IPS-20b (cell line): Measurements from ENCODE around the gene CXorf58.

Source experiments
- H3K27ac ChIP-seq: one replicate; pipeline ENCODE4 v1.5.1; 2013; ENCODE audit warnings: low read length
- H3K27me3 ChIP-seq: 2 replicates; pipeline ENCODE4 v1.6.1; 2013; ENCODE audit warnings: mild to moderate bottlenecking, low read length, inconsistent platforms; ENCODE audit not compliant: insufficient read depth
- H3K36me3 ChIP-seq: 2 replicates; pipeline ENCODE4 v1.6.1; 2013; ENCODE audit warnings: low read depth, mild to moderate bottlenecking, inconsistent platforms, low read length, moderate library complexity; ENCODE audit not compliant: insufficient read depth
- H3K4me1 ChIP-seq: 2 replicates; pipeline ENCODE4 v1.6.1; 2013; ENCODE audit warnings: mild to moderate bottlenecking, control low read depth, inconsistent platforms, low read length, moderate library complexity; ENCODE audit not compliant: insufficient read depth
- H3K4me3 ChIP-seq: 2 replicates; pipeline ENCODE4 v1.5.1; 2013; ENCODE audit warnings: mild to moderate bottlenecking, low read length, inconsistent platforms
- H3K9ac ChIP-seq: 2 replicates; pipeline ENCODE4 v1.6.1; 2013; ENCODE audit warnings: low read depth, mild to moderate bottlenecking, inconsistent platforms, low read length, moderate library complexity
- H3K9me3 ChIP-seq: 2 replicates; pipeline ENCODE4 v1.6.1; 2013; ENCODE audit warnings: mild to moderate bottlenecking, low read depth, low read length, inconsistent platforms; ENCODE audit not compliant: insufficient read depth

Gene CXorf58

DNA sequence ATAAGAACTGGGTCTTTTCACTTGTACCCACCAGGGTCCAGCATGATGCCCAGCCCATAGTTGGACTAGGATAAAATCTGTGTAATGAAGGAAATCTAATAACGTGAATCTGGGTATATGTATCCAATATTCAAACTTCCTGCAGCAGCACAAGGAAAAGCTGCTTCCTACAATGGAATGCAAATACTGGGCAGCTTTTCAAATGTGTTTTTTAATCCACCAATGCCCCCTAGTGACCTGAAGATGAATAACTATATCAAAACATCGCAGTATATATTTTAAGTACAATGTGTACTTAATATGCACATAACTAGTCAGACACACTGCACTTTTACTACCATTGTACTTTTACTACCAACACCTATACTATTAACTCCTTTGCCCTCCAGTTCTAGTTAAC is 5.4 kb upstream of the CXorf58 start:
- H3K27me3 ChIP-seq, result no peaks in the 10 kb centered on the region
- H3K4me1 ChIP-seq, result peaks cover 15% of the 10 kb centered on the region; the same call in 1 of the 2 replicates
- no peak overlapping the region for H3K9ac ChIP-seq
- no peaks in the 10 kb centered on the region for H3K9me3 ChIP-seq
- H3K36me3 ChIP-seq, result no peaks in the 10 kb centered on the region
- H3K4me3 ChIP-seq, result no peak overlapping the region
- no peak overlapping the region for H3K27ac ChIP-seq

DNA sequence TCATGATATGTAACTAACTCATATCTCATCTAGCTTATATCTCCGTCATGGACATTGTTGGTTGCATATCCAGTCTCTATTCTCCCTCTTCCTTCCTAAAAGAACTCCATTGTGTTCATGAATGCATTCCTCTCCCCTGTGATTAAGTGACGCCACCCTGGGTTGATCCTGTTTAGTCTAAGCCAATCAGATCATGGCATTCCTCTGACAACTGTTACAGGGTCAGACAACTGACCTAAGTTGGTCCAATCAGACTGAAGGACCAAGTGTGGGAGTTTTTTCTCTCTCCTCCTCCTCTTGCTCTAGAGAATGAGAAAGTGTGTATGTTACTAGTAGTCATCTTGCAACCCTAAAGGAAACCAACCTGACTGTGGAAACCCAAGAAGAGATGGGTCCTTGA is 3.7 kb upstream of the CXorf58 start:
- H3K9me3 ChIP-seq, result no peaks in the 10 kb centered on the region
- no peak overlapping the region for H3K9ac ChIP-seq
- no peaks in the 10 kb centered on the region for H3K27me3 ChIP-seq
- H3K27ac ChIP-seq, result no peak overlapping the region
- no peak overlapping the region for H3K4me3 ChIP-seq
- peaks cover 14% of the 10 kb centered on the region; the same call in 1 of the 2 replicates for H3K4me1 ChIP-seq
- no peaks in the 10 kb centered on the region for H3K36me3 ChIP-seq

DNA sequence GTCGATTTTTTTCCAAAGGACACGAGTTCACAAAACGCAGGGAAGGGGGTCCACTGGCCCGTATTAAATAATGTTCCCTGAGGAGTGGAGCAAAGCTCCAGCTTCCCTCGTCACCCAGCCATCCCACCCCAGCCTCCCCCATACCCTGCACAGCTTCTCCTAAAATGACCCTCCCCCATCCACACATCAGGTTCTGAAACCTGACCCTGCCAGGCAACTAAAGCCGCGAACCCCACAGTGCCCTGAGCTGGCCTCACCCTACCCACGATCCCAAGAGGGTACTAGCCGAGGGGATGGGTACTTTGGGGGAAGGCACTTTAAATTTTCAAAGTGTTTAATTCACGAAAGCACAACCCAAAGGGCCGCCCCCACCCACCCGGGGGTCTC is 702 bp upstream of the CXorf58 start:
- H3K9me3 ChIP-seq, result no peaks in the 10 kb centered on the region
- no peaks in the 10 kb centered on the region for H3K27me3 ChIP-seq
- H3K4me1 ChIP-seq, result peaks cover 1% of the 10 kb centered on the region; the same call in 1 of the 2 replicates
- peak overlapping the region; percentile 83 for H3K27ac ChIP-seq
- H3K4me3 ChIP-seq, result peak overlapping the region; percentile 77
- H3K9ac ChIP-seq, result peak overlapping the region; percentile 84
- no peaks in the 10 kb centered on the region for H3K36me3 ChIP-seq

DNA sequence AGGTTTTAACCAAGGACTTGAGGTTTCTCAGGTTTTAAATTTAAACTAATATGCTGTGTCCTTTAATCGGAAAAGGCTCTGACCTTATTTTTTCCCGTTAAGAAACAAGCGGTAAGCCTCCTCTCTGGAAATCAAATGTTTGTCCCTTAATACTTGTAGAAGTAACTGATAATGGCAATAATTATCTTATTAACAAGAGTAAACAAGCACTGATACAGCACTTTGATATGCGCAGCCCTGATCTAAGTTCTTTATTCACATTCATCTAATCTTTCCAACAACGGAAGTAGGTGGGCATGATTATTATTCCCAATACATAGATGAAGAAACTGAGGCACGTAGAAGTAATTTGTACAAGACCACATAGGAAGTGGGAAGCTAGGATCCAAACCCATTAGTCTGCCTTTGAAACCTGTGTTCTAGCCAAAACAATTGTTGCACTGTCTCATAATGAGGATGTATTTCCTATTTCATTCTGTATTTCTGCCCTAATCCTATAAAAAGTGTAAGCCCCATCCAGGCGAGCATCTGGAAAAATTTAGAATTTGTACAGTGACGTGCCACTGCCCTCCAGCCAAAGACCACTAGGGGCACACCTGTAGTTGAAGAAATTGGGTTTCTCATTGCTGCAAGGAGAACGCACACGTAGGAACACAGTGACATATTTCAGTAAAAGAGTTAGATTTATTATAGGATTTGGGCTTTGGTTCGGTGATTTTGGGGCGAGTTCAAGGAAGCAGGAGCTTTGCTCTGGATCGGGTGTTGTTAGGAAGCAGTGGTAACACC is 606 bp downstream of the CXorf58 start:
- Histone ChIP-seq H3K36me3 (no peaks in the 10 kb centered on the region), H3K9me3 (no peaks in the 10 kb centered on the region), H3K27me3 (no peaks in the 10 kb centered on the region), H3K4me1 (no peaks in the 10 kb centered on the region), H3K4me3 (peak overlapping the region; percentile 55), H3K9ac (peak overlapping the region; percentile 66), H3K27ac (no peak overlapping the region)

- no peaks in the 10 kb centered on the region for H3K4me1 ChIP-seq
- no peaks in the 10 kb centered on the region for H3K9me3 ChIP-seq
- no peaks in the 10 kb centered on the region for H3K27me3 ChIP-seq
- no peak overlapping the region for H3K27ac ChIP-seq
- H3K36me3 ChIP-seq, result no peaks in the 10 kb centered on the region
- no peak overlapping the region for H3K9ac ChIP-seq
- H3K4me3 ChIP-seq, result no peak overlapping the region
These were observed 3.5 kb downstream of the CXorf58 start for GRCh38 chrX:23911126-23911835.

GRCh38 chrX:23919148-23919547 is 11.3 kb downstream of the CXorf58 start:
- Histone ChIP-seq H3K36me3 (no peaks in the 10 kb centered on the region), H3K27ac (no peak overlapping the region), H3K27me3 (no peaks in the 10 kb centered on the region)

DNA sequence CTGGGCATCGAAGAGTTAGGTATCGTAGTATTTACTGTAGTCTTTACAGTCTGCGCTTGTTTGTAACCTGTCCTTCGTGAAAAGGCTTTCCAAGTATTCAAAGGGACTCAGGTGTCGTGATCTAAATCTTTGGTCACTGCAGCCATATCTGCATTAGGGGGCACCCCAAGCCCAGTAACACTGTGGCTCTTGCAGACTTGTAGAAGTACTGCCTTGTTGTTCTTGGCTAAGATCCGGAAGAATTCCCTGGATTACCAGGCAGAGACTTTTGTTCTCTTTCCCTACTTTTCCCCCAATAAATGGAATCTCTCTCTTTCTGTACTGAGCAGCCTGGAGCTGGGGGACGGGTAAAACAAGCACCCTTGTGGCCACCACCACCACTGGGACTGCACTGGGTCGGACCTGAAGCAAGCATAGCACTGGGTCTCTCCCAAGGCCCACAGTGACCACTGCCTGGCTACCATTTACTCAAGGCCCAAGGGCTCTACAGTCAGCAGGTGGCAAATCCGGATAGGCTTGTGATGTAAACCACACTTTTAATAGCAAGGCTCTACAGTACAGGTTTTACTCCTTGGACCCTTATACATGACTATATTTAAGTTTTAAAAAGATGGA is 12.0 kb downstream of the CXorf58 start:
- Histone ChIP-seq H3K36me3 (no peaks in the 10 kb centered on the region), H3K9me3 (no peaks in the 10 kb centered on the region), H3K9ac (no peak overlapping the region), H3K4me3 (no peak overlapping the region), H3K4me1 (no peaks in the 10 kb centered on the region), H3K27ac (no peak overlapping the region), H3K27me3 (no peaks in the 10 kb centered on the region)

More at GRCh38 chrX:23919148-23919547, 11.3 kb downstream of the CXorf58 start:
- no peaks in the 10 kb centered on the region for H3K4me1 ChIP-seq
- H3K4me3 ChIP-seq, result no peak overlapping the region
- no peaks in the 10 kb centered on the region for H3K9me3 ChIP-seq
- no peak overlapping the region for H3K9ac ChIP-seq

GRCh38 chrX:23926015-23926414 is 18.2 kb downstream of the CXorf58 start:
- Histone ChIP-seq H3K4me1 (no peaks in the 10 kb centered on the region), H3K27me3 (no peaks in the 10 kb centered on the region), H3K36me3 (no peaks in the 10 kb centered on the region), H3K4me3 (no peak overlapping the region), H3K9ac (no peak overlapping the region), H3K27ac (no peak overlapping the region), H3K9me3 (no peaks in the 10 kb centered on the region)

- no peaks in the 10 kb centered on the region for H3K4me1 ChIP-seq
- H3K27me3 ChIP-seq, result no peaks in the 10 kb centered on the region
- H3K9me3 ChIP-seq, result no peaks in the 10 kb centered on the region
- no peak overlapping the region for H3K9ac ChIP-seq
- H3K27ac ChIP-seq, result no peak overlapping the region
- no peak overlapping the region for H3K4me3 ChIP-seq
- no peaks in the 10 kb centered on the region for H3K36me3 ChIP-seq
These were observed 23.2 kb downstream of the CXorf58 start for GRCh38 chrX:23930894-23931604.

GRCh38 chrX:23932046-23932445 is 24.2 kb downstream of the CXorf58 start:
- Histone ChIP-seq H3K27ac (no peak overlapping the region), H3K9me3 (no peaks in the 10 kb centered on the region), H3K4me1 (no peaks in the 10 kb centered on the region), H3K4me3 (no peak overlapping the region), H3K9ac (no peak overlapping the region), H3K27me3 (no peaks in the 10 kb centered on the region), H3K36me3 (no peaks in the 10 kb centered on the region)

GRCh38 chrX:23935106-23935505 is 27.3 kb downstream of the CXorf58 start:
- Histone ChIP-seq H3K9me3 (no peaks in the 10 kb centered on the region), H3K9ac (no peak overlapping the region), H3K27ac (no peak overlapping the region), H3K4me1 (no peaks in the 10 kb centered on the region), H3K36me3 (no peaks in the 10 kb centered on the region), H3K4me3 (no peak overlapping the region), H3K27me3 (no peaks in the 10 kb centered on the region)
